Skeletal muscle satellite cell (primary cell): Measurements from ENCODE around the gene TBL3. TPM values are rescaled to one million over a fixed set of nuclear protein-coding genes. Genes with fewer than 3 reads are reported as not detected.

ENCODE experiments used
- H3K27me3 ChIP-seq: 2 replicates; pipeline ENCODE4 v1.7.0; 2013; ENCODE audit warnings: low read length; ENCODE audit not compliant: control insufficient read depth, insufficient read depth
- H3K36me3 ChIP-seq: 2 replicates; pipeline ENCODE4 v1.7.0; 2013; ENCODE audit warnings: mild to moderate bottlenecking, control low read depth, low read length; ENCODE audit not compliant: insufficient read depth
- H3K4me1 ChIP-seq: 2 replicates; pipeline ENCODE4 v1.7.0; 2013; ENCODE audit warnings: low read length; ENCODE audit not compliant: control insufficient read depth, insufficient read depth
- H3K4me2 ChIP-seq: 2 replicates; pipeline ENCODE4 v1.7.0; 2013; ENCODE audit warnings: mild to moderate bottlenecking, low read length
- H3K4me3 ChIP-seq: 2 replicates; pipeline ENCODE4 v1.7.0; 2013; ENCODE audit warnings: low read length
- H3K9ac ChIP-seq: 2 replicates; pipeline ENCODE4 v1.7.0; 2013; ENCODE audit warnings: mild to moderate bottlenecking, low read depth, low read length, moderate library complexity
- H3K9me3 ChIP-seq: replicated peaks from 2 replicates; pipeline ENCODE4 v1.7.0; 2013; ENCODE audit warnings: mild to moderate bottlenecking, control low read depth, low read length
- total RNA-seq: library from RNA; depleted of rRNA; stranded (reverse); fragments of >200 nt; gene quantifications from 2 replicates; pipeline ENCODE4 v1.2.3, GENCODE V29; 2012; rRNA removed

Gene TBL3
- 45.9 and 58.6 TPM in 2 replicates for total RNA-seq

DNA sequence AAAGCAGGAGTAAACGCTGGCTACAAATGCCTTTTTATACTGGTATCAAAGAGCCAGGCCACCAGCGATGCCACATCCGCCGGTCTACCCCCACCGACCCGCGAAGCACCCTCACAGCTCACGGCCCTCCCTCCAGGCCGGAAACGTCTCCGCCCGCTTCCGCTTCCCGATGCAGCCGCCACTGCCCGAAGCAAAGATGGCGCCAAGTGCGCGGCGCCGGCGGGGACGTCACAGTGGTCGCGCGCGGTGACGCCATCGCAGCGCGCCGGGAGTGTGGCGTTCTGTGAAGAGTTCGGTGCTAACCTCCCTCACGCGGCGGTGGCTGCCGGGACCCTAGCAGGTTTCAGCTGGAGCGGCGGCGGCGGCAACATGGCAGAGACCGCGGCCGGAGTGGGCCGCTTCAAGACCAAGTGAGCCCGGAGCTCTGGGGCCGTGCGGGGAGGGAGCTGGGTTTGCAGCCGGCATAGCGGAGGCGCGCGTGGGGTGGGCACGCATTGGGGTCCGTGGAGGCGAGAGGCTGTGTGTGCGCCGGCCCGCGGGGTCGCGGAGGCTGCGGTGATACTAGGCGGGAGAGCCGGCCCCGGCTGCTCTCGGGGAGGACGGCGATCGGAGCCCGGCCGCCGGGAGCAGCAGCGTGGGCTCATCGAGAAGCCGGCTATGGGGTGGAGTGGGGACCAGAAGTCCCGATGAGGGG lies at the start of gene TBL3:
Gene TBL3 (plus strand): TSS at position 258 of the 694 bp plus-strand sequence. CDS start 112 bp downstream, at position 370.
- Histone ChIP-seq H3K36me3 (peaks cover 30% of the 10 kb centered on the region), H3K4me1 (peaks cover 8% of the 10 kb centered on the region), H3K27me3 (no peaks in the 10 kb centered on the region), H3K4me2 (peak within 1 kb of the TSS; percentile 90), H3K4me3 (peak within 1 kb of the TSS; percentile 78), H3K9me3 (no peaks in the 10 kb centered on the region), H3K9ac (peak within 1 kb of the TSS; percentile 90)

DNA sequence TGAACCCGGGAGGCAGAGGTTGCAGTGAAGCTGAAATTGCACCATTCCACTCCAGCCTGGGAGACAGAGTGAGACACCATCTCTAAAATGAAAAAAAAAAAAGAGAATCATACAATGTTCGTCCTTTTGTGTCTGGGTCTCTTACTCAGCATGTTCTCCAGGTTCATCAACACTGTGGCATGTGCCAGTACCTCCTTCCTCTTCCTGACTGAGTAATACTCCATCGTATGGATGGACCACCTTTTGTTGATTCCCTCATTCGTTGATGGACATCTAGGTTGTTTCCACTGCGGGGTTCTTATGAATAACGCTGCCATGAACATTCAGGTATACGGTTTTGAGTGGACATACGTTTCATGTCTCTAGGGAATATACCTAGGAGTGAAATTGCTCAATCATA lies 49.5 kb upstream of the TBL3 start:
- peaks cover 69% of the 10 kb centered on the region for H3K27me3 ChIP-seq
- no peak overlapping the region for H3K4me2 ChIP-seq
- H3K4me3 ChIP-seq: no peak overlapping the region
- H3K9me3 ChIP-seq: no peaks in the 10 kb centered on the region
- peaks cover 9% of the 10 kb centered on the region for H3K4me1 ChIP-seq
- no peak overlapping the region for H3K9ac ChIP-seq
- no peaks in the 10 kb centered on the region for H3K36me3 ChIP-seq

DNA sequence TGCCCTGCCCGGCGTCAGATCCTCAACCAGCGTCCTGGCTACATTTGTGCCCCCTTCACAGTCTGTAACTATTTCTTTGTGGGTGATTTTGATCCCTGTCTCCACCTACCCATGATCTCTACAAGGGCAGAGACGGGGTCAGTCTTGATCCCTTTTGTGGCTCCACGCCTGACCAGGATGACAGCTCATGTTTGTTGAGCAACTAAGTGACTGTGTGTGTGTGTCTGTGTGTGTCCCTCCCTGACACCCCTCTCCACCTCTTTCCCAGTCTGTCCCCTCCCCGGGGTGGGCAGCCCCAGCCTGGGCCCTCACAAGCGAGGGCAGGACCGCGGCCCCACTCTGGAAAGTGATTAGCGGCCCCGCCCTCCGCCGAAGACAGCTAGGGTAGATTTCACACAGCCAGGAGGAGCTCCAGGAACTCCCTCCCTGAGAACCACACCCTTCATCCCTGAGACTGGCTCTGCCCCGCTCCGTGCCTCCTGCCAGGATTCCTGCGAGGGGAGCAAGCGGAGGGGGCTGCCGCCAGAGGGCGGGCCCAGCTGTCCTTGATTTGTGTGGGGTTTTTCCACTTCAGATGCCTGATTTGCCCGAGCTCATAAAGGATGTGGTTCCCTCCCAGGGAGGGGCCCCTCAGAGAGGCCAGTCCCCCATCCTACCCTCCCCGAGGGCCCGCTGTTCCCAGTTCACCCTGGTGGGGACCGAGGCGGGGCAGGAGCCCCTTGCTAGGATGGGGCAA lies 48.4 kb upstream of the TBL3 start:
- no peaks in the 10 kb centered on the region for H3K9me3 ChIP-seq
- no peak overlapping the region for H3K9ac ChIP-seq
- H3K4me2 ChIP-seq: no peak overlapping the region
- no peak overlapping the region for H3K4me3 ChIP-seq
- H3K36me3 ChIP-seq: no peaks in the 10 kb centered on the region
- peaks cover 9% of the 10 kb centered on the region for H3K4me1 ChIP-seq
- H3K27me3 ChIP-seq: peaks cover 63% of the 10 kb centered on the region

DNA sequence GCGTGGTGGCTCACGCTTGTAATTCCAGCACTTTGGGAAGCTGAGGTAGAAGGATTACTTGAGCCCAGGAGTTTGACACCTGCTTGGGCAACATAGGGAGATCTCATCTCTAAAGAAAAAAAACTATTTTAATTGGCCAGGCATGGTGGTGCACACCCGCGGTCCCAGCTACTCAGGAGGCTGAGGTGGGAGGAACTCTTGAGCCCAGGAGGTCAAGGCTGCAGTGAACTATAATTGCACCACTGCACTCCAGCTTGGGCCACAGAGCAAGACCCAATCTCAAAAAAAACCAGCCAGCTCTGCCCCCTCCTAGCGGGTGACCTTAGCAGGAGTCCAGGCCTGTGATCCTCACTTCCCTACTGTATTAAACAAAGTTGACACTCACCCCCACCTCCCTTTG lies 47.8 kb upstream of the TBL3 start:
- Histone ChIP-seq H3K9me3 (no peaks in the 10 kb centered on the region), H3K9ac (no peak overlapping the region), H3K4me2 (no peak overlapping the region), H3K4me3 (no peak overlapping the region), H3K4me1 (peaks cover 11% of the 10 kb centered on the region), H3K27me3 (peaks cover 57% of the 10 kb centered on the region), H3K36me3 (no peaks in the 10 kb centered on the region)

DNA sequence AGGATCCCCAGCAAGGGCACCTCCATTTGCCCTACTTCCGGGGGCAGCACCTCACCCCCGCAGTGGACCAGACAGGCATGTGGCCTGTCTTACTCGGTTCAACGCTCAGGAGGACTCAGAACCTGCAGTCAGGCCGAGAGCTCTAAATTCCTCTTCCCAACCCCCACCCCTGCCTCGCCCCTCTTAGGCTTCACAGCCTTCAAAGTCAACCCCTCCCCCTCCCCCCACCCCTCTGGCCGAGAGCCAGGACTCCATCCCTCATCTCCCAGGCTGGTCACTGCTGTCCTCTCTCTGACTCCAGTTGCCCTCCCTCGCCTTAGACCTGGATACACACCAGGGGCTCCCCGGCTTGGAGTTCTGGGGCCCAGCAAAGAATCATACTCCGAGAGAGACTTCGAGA lies 45.6 kb upstream of the TBL3 start:
- Histone ChIP-seq H3K27me3 (peaks cover 35% of the 10 kb centered on the region), H3K36me3 (no peaks in the 10 kb centered on the region), H3K4me2 (no peak overlapping the region), H3K9ac (no peak overlapping the region), H3K9me3 (no peaks in the 10 kb centered on the region), H3K4me3 (no peak overlapping the region), H3K4me1 (peaks cover 12% of the 10 kb centered on the region)

DNA sequence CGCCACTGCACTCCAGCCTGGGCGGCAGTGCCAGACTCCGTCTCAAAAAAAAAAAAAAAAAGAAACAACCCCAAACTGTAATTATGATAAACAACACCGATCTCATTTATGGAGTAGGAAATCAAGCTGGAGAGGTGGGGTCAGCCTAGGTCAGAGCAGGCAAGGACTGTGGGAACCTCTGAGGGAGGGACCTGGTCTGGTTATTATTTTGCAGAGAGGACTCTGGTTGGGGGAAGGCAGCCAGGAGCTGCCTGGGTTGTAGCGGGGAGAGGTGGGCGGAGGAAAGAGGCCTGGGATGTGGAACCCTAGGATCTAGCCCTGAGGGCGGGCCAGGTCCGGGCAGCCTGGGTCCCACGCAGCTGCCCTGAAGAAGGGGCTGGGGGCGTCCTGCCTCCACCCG lies 42.7 kb upstream of the TBL3 start:
- peaks cover 16% of the 10 kb centered on the region for H3K27me3 ChIP-seq
- no peaks in the 10 kb centered on the region for H3K36me3 ChIP-seq
- peak overlapping the region; percentile 77 for H3K4me3 ChIP-seq
- peak overlapping the region; percentile 92 for H3K4me2 ChIP-seq
- H3K9ac ChIP-seq: peak overlapping the region; percentile 72
- no peaks in the 10 kb centered on the region for H3K9me3 ChIP-seq
- peaks cover 4% of the 10 kb centered on the region for H3K4me1 ChIP-seq

DNA sequence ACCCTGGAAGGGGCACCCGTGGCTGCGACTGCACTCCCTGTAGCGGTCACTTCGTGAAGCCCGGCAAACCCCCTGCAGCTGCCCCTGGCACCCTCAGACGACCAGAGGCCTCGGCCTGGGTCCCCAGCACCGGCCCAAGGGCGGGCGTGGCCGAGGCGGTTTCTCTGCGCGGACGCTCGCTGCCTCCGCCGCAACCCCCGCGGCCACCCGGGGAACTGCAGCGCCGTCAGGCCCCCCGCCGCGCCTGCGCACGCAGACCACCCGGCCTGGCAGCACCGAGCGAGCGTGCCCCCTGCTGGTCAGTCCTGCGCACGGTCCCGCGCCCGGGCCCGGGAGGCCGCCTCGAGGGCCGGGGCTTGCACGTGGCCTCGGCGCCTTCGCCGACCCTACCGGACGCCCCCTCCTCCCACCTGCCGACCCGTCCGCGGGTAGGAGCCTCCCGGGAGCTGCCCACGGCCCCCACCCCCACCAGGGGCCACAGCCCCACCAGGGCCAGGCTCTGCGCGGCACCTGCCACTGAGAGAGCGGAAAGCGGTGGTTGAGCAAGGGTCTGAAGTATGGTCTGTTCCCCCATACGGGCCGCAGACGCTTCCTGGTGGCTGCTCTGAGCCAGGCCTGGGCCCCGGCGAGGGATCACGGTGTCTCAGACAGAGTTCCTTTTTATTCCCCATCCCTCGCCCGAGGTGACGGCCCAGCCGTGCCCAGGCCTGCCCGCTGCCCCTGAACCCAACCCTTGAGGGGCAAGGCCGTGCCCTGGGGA lies 42.1 kb upstream of the TBL3 start:
- peaks cover 9% of the 10 kb centered on the region for H3K27me3 ChIP-seq
- H3K4me1 ChIP-seq: peaks cover 4% of the 10 kb centered on the region
- no peaks in the 10 kb centered on the region for H3K9me3 ChIP-seq
- H3K36me3 ChIP-seq: no peaks in the 10 kb centered on the region
- peak overlapping the region; percentile 92 for H3K4me2 ChIP-seq
- H3K4me3 ChIP-seq: peak overlapping the region; percentile 77
- H3K9ac ChIP-seq: peak overlapping the region; percentile 72

DNA sequence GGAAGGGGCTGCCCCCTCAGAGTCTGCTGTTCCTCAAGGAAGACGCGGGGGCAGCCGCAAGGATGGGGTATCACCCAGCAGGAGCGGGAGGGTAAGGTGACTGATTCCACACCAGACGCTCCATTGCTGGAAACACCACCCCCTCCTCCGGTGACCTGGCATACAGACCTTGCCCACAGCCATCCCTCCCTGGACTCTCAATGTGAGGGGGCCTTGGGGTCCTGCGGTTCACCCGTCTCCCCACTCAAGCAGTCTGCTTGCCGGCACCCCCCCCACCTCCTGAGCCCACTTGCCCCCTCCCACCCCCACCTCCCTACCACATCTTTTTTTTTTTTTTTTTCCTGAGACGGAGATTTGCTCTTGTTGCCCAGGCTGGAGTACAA lies 41.5 kb upstream of the TBL3 start:
- Histone ChIP-seq H3K4me3 (no peak overlapping the region), H3K4me2 (no peak overlapping the region), H3K36me3 (no peaks in the 10 kb centered on the region), H3K4me1 (peaks cover 4% of the 10 kb centered on the region), H3K9me3 (no peaks in the 10 kb centered on the region), H3K9ac (no peak overlapping the region), H3K27me3 (peaks cover 6% of the 10 kb centered on the region)

DNA sequence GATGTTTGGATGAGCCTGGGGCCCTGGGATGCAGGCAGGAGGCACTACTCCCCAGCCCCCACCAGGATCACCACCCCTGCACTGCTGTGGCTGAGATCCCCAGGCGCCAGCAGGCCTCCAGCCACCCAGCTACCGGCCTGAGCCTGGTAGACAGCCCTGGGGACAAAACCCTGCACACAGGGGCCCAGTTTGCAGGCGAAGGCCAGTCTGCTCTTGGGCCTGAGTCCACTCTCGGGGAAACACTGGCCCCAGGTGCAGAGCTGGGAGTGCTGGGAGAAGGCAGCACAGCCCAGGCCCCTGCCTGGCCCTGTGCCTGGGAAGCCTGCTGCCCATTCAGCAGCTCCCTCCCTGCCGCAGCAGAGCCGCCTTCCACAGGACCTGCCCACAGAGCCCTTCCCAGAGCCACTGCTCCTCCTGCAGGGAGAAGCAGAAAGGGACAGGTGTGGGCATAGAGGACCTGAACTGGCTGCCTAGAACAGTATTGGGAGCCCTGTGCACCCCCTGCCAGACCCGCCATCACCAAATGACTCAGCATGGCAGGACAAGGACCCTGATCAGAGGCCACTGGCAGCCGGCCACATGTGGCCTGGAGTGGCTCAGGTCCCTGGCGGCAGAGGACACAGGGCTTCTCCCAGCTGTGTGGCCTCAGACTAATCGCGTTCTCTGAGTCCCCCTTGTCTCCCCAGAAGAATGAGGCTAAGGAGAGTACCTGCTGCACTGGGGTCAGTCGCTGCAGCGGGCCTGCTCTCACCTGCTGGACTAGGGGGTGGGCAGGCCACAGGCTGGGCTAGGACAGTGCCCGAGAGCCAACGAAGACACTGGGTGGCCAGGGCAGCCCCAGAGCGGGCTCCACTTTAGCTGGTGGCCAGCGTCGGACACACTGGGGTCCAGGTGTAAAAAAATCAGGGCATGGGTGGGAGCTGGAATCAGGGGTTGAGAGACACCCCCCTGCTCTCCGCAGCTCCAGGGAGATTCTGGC lies 39.5 kb upstream of the TBL3 start:
- no peaks in the 10 kb centered on the region for H3K36me3 ChIP-seq
- no peak overlapping the region for H3K4me2 ChIP-seq
- H3K27me3 ChIP-seq: peaks cover 3% of the 10 kb centered on the region
- no peak overlapping the region for H3K9ac ChIP-seq
- peaks cover 7% of the 10 kb centered on the region for H3K4me1 ChIP-seq
- H3K9me3 ChIP-seq: no peaks in the 10 kb centered on the region
- H3K4me3 ChIP-seq: no peak overlapping the region

DNA sequence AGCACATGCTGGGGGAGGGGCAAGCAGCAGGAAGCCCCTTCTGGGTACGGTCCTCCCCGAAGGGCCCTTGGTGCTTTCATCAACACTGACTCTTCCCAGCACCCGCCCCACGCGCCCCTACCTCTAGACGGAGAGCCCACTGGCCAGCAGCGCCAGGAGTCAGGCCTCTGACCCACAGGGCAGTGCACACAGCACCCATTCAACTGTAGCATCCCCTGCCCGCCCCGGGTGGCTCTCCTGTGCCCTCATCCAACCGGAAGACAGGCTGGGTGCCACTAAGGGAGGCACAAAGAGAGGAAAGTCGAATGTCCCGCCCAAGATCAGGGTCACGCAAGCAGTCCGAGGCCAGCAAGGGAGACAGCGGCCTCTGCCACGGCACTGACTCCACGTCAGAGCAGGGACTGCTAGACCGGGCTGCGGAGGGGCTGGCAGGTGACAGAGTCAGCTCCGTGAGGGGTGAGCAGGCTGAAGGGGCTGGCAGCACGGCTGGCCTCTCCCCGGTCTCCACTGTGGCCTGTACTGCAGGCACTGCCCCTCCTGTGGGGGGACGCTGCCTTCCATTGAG lies 38.7 kb upstream of the TBL3 start:
- no peak overlapping the region for H3K9ac ChIP-seq
- H3K4me2 ChIP-seq: no peak overlapping the region
- no peaks in the 10 kb centered on the region for H3K9me3 ChIP-seq
- no peak overlapping the region for H3K4me3 ChIP-seq
- peaks cover 4% of the 10 kb centered on the region for H3K36me3 ChIP-seq
- H3K27me3 ChIP-seq: peaks cover 3% of the 10 kb centered on the region
- peaks cover 7% of the 10 kb centered on the region for H3K4me1 ChIP-seq
